HL-60 (cell line): ENCODE data around the gene CCDC154.

Experiments used
- DNase-seq, 2 experiments: peaks; one replicate each; pipeline ENCODE4 v3.0.0-alpha.2; 2010 to 2020; ENCODE audit warnings: low read depth in 1 of 2, low spot score in 1 of 2
- H3K27ac ChIP-seq: fragments of 250-450 bp; sonication (Bioruptor Pico); replicated peaks from 2 replicates; pipeline ENCODE4 v1.5.1; 2020; ENCODE audit warnings: mild to moderate bottlenecking, moderate library complexity
- H3K27me3 ChIP-seq: fragments of 250-450 bp; sonication (Bioruptor Pico); 2 replicates; pipeline ENCODE4 v1.5.1; 2021; ENCODE audit warnings: mild to moderate bottlenecking, moderate library complexity; ENCODE audit not compliant: insufficient read depth, poor library complexity, severe bottlenecking
- H3K4me3 ChIP-seq: replicated peaks from 2 replicates; pipeline ENCODE4 v1.5.1; 2011; ENCODE audit warnings: mild to moderate bottlenecking, control low read depth, low read length; ENCODE audit not compliant: insufficient read depth
- CTCF ChIP-seq: IDR thresholded peaks from one replicate; pipeline ENCODE4 v1.5.1; 2011; ENCODE audit warnings: low read length, control low read depth, inconsistent platforms; ENCODE audit not compliant: insufficient read depth
- GABPA ChIP-seq: IDR thresholded peaks from 2 replicates; pipeline ENCODE4 v1.6.1; 2012; ENCODE audit warnings: low read depth
- POLR2AphosphoS5 ChIP-seq: IDR thresholded peaks from 2 replicates; pipeline ENCODE4 v1.6.1; 2012; ENCODE audit warnings: low read depth
- REST ChIP-seq: IDR thresholded peaks from 2 replicates; pipeline ENCODE4 v1.6.1; 2012; ENCODE audit warnings: low read depth; ENCODE audit not compliant: insufficient replicate concordance
- SPI1 ChIP-seq: IDR thresholded peaks from 2 replicates; pipeline ENCODE4 v1.6.1; 2012; ENCODE audit warnings: low read depth, mild to moderate bottlenecking, borderline replicate concordance

Gene CCDC154

GRCh38 chr16:1407753-1408152 is 36.6 kb downstream of the CCDC154 start:
- Histone ChIP-seq H3K27me3 (no peaks in the 10 kb centered on the region), H3K4me3 (0 out of 2 replicates have a peak overlapping the region, but pooled peaks have one; percentile 7), H3K27ac (no peak overlapping the region)
- no peak for TF ChIP-seq SPI1
- TF ChIP-seq CTCF, result no peak
- no peak for TF ChIP-seq GABPA
- no peak for TF ChIP-seq POLR2AphosphoS5
- DNase-seq, result no peak

GRCh38 chr16:1403733-1404132 is 40.6 kb downstream of the CCDC154 start:
- H3K4me3 ChIP-seq, result no peak overlapping the region
- no peak for DNase-seq
- no peak for TF ChIP-seq REST
- no peak for TF ChIP-seq CTCF
- TF ChIP-seq SPI1, result no peak
- no peak for TF ChIP-seq POLR2AphosphoS5
- no peak for TF ChIP-seq GABPA
- no peak overlapping the region for H3K27ac ChIP-seq
- H3K27me3 ChIP-seq, result no peaks in the 10 kb centered on the region

- TF ChIP-seq CTCF (no peak), POLR2AphosphoS5 (no peak), REST (no peak), SPI1 (no peak), GABPA (no peak)
- Histone ChIP-seq H3K4me3 (no peak overlapping the region), H3K27me3 (no peaks in the 10 kb centered on the region), H3K27ac (no peak overlapping the region)
- no peak for DNase-seq
Observed at GRCh38 chr16:1403036-1403435, 41.3 kb downstream of the CCDC154 start.

GRCh38 chr16:1401758-1402154 is 42.6 kb downstream of the CCDC154 start:
- no peak overlapping the region for H3K4me3 ChIP-seq
- H3K27me3 ChIP-seq, result no peaks in the 10 kb centered on the region
- DNase-seq, result no peak
- no peak overlapping the region for H3K27ac ChIP-seq
- no peak for TF ChIP-seq SPI1
- TF ChIP-seq GABPA, result no peak
- no peak for TF ChIP-seq REST
- TF ChIP-seq POLR2AphosphoS5, result no peak
- no peak for TF ChIP-seq CTCF
